ENCODE measurements around the gene BSDC1. TPM values are rescaled to one million over a fixed set of nuclear protein-coding genes. Genes with fewer than 3 reads are reported as not detected.

BSDC1 gene
- total and polyA plus RNA-seq, 2 of the 13 experiments (the other 11 are each of a cell fraction or from before 2014, with no cell fraction given): 40.3 to 64.2 TPM

DNA sequence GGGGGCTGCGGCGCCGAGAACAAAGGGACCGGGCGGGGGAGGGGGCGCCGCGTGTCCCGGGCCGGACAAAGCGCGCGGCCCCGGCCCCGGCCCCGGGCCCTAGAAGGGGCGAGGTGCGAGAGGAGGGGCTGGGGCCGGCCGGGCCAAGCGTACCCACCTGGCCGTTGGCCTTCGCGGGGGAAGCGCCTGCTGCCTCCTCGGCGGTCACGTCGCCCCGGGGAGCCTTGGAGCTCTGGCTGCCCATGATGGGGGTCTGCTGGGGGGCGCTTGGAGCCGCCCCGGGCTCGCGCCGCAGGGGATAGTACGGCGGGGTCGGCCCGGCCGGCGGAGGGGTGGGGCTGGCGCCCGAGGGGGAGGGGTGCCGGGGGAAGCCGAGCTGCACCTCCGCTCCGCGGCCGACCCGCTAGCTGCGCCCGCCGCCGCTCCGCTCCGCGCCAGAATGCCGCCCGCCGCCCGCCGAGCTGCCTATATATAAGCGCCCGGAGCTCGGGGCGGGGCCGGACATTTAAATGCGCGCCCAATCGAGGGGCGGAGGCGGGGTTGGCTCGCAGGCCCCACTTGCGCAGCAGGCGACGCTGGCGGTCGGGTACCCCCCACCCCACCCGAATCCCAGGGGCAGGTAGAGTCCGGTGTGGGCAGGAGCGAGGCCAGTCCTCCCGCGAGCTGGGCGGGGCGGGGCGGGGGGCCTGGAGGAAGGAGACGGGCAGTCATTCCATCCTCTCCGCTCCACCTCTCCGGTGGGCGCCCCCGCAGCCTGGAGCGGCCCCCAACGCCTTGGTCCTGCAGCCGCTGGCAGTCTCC lies 58.3 kb downstream of the BSDC1 start, which contains the start of gene MARCKSL1 (continued):
- TF ChIP-seq, protein P1, sequence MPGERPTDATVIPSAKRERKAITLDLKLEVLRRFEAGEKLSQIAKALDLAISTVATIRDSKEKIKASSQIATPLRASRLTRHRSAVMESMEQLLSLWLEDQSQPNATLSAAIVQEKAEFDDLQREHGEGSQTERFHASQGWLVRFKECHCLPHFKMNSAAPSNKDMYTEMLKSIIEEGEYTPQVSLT (CRISPR knock-in tag; IDR thresholded peaks at IDR 0.05; ENCODE audit: borderline replicate concordance, low read depth): no peak
- TF ChIP-seq POLR2G (IDR thresholded peaks at IDR 0.05; ENCODE audit: low read depth, low read length) (peak; percentile 99), HNF4G (IDR thresholded peaks at IDR 0.05; ENCODE audit: borderline replicate concordance, low read depth, low read length) (no peak), HNF4G (CRISPR knock-in tag; IDR thresholded peaks at IDR 0.05; ENCODE audit: borderline replicate concordance, low read depth) (peak; percentile 60; the same call in 1 of the 2 replicates), NFYB (CRISPR knock-in tag; IDR thresholded peaks at IDR 0.05) (peak; percentile 48; the same call in 1 of the 2 replicates), JUNB (CRISPR knock-in tag; IDR thresholded peaks at IDR 0.05; ENCODE audit: borderline replicate concordance) (no peak), YY1 (IDR thresholded peaks at IDR 0.05; ENCODE audit: insufficient read depth, insufficient replicate concordance, low read depth, low read length) (peak; percentile 78), TSC22D2 (CRISPR knock-in tag; IDR thresholded peaks at IDR 0.05; ENCODE audit: borderline replicate concordance) (no peak), PRDM10 (CRISPR knock-in tag; IDR thresholded peaks at IDR 0.05; ENCODE audit: low read depth) (no peak), ZNF543 (CRISPR knock-in tag; IDR thresholded peaks at IDR 0.05) (0 out of 2 replicates have a peak, but pooled peaks have one; percentile 60), TBL1XR1 (IDR thresholded peaks at IDR 0.05; ENCODE audit: borderline replicate concordance, low read length, partially characterized antibody) (no peak), ZNF138 (CRISPR knock-in tag; IDR thresholded peaks at IDR 0.05; ENCODE audit: low read depth) (peak; percentile 16; the same call in 1 of the 2 replicates), PRPF4 (IDR thresholded peaks at IDR 0.05; ENCODE audit: low read depth, low read length, poor library complexity, severe bottlenecking) (no peak), ZNF441 (CRISPR knock-in tag; IDR thresholded peaks at IDR 0.05; ENCODE audit: borderline replicate concordance) (peak; percentile 43; the same call in 1 of the 2 replicates), ZBTB42 (CRISPR knock-in tag; IDR thresholded peaks at IDR 0.05) (0 out of 2 replicates have a peak, but pooled peaks have one; percentile 39), ISL2 (CRISPR knock-in tag; IDR thresholded peaks at IDR 0.05) (peak; percentile 48), RAD21 (CRISPR knock-in tag; IDR thresholded peaks at IDR 0.05) (no peak), ZNF557 (CRISPR knock-in tag; IDR thresholded peaks at IDR 0.05) (no peak)
- TF ChIP-seq, protein P2, sequence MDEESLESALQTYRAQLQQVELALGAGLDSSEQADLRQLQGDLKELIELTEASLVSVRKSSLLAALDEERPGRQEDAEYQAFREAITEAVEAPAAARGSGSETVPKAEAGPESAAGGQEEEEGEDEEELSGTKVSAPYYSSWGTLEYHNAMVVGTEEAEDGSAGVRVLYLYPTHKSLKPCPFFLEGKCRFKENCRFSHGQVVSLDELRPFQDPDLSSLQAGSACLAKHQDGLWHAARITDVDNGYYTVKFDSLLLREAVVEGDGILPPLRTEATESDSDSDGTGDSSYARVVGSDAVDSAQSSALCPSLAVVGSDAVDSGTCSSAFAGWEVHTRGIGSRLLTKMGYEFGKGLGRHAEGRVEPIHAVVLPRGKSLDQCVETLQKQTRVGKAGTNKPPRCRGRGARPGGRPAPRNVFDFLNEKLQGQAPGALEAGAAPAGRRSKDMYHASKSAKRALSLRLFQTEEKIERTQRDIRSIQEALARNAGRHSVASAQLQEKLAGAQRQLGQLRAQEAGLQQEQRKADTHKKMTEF (CRISPR knock-in tag; IDR thresholded peaks at IDR 0.05): peak; percentile 69; the same call in 1 of the 2 replicates
- TF ChIP-seq, protein P3, sequence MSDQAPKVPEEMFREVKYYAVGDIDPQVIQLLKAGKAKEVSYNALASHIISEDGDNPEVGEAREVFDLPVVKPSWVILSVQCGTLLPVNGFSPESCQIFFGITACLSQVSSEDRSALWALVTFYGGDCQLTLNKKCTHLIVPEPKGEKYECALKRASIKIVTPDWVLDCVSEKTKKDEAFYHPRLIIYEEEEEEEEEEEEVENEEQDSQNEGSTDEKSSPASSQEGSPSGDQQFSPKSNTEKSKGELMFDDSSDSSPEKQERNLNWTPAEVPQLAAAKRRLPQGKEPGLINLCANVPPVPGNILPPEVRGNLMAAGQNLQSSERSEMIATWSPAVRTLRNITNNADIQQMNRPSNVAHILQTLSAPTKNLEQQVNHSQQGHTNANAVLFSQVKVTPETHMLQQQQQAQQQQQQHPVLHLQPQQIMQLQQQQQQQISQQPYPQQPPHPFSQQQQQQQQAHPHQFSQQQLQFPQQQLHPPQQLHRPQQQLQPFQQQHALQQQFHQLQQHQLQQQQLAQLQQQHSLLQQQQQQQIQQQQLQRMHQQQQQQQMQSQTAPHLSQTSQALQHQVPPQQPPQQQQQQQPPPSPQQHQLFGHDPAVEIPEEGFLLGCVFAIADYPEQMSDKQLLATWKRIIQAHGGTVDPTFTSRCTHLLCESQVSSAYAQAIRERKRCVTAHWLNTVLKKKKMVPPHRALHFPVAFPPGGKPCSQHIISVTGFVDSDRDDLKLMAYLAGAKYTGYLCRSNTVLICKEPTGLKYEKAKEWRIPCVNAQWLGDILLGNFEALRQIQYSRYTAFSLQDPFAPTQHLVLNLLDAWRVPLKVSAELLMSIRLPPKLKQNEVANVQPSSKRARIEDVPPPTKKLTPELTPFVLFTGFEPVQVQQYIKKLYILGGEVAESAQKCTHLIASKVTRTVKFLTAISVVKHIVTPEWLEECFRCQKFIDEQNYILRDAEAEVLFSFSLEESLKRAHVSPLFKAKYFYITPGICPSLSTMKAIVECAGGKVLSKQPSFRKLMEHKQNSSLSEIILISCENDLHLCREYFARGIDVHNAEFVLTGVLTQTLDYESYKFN (CRISPR knock-in tag; conservative IDR thresholded peaks at IDR 0.05): peak; percentile 25; the same call in 1 of the 2 replicates

All from HepG2 (cell line).